ENCODE measurements around the gene AGO1.

Gene AGO1

GRCh38 chr1:35980090-35980489 lies 97.1 kb downstream of the AGO1 start:
- no peak for DNase-seq (ENCODE audit: low spot score)
